ENCODE results near the gene FAM169A.

GRCh38 chr5:74866596-74867162 is 492 bp upstream of the FAM169A start:
- TF ChIP-seq CTCF (IDR thresholded peaks at IDR 0.05 in 2 of 3, conservative IDR thresholded peaks at IDR 0.05 in 1 of 3; ENCODE audit: control insufficient read depth in 2 of 3, extremely low read depth in 1 of 3, insufficient read depth in 1 of 3, low read depth in 3 of 3, low read length in 3 of 3) = no peak
- TF ChIP-seq POLR2A (IDR thresholded peaks at IDR 0.05; ENCODE audit: low read depth, low read length) = no peak
- no peak for TF ChIP-seq ELK1 (IDR thresholded peaks at IDR 0.05; ENCODE audit: low read depth, low read length)
- TF ChIP-seq TCF7 (IDR thresholded peaks at IDR 0.05; ENCODE audit: borderline replicate concordance) = no peak
- no peak for TF ChIP-seq YY1 (IDR thresholded peaks at IDR 0.05; ENCODE audit: low read depth, low read length)
- TF ChIP-seq CEBPZ (IDR thresholded peaks at IDR 0.05; ENCODE audit: low read depth, low read length) = no peak
